HAP-1 (cell line): ENCODE results near the gene CRMP1.

Source experiments
- DNase-seq, 2 experiments: peaks; one replicate each; pipeline ENCODE4 v3.0.0-alpha.2; 2016 to 2020; ENCODE audit warnings: low spot score in 2 of 2
- H3K27me3 ChIP-seq: fragments of 250-450 bp; sonication (Bioruptor Pico); 2 replicates; pipeline ENCODE4 v1.5.1; 2020; ENCODE audit warnings: low read depth, mild to moderate bottlenecking, moderate library complexity
- H3K36me3 ChIP-seq: fragments of 250-450 bp; sonication (Bioruptor Pico); replicated peaks from 2 replicates; pipeline ENCODE4 v1.5.1; 2020; ENCODE audit warnings: mild to moderate bottlenecking
- H3K4me1 ChIP-seq: fragments of 250-450 bp; sonication (Bioruptor Pico); 2 replicates; pipeline ENCODE4 v1.5.1; 2020; ENCODE audit warnings: mild to moderate bottlenecking
- H3K4me3 ChIP-seq: fragments of 250-450 bp; sonication (Bioruptor Pico); 2 replicates; pipeline ENCODE4 v1.5.1; 2020; ENCODE audit warnings: mild to moderate bottlenecking, moderate library complexity
- H3K9me3 ChIP-seq: fragments of 250-450 bp; sonication (Bioruptor Pico); 2 replicates; pipeline ENCODE4 v1.5.1; 2020; ENCODE audit warnings: mild to moderate bottlenecking, moderate library complexity
- in situ Hi-C: fragments of 300-500 bp; cut with MboI; formaldehyde crosslinking; loops from 3 replicates; pipeline ENCODE4 v1.14.3; 2020; ENCODE audit warnings: low sequenced_read_pairs, inconsistent platforms, mixed read lengths

CRMP1 gene

DNA sequence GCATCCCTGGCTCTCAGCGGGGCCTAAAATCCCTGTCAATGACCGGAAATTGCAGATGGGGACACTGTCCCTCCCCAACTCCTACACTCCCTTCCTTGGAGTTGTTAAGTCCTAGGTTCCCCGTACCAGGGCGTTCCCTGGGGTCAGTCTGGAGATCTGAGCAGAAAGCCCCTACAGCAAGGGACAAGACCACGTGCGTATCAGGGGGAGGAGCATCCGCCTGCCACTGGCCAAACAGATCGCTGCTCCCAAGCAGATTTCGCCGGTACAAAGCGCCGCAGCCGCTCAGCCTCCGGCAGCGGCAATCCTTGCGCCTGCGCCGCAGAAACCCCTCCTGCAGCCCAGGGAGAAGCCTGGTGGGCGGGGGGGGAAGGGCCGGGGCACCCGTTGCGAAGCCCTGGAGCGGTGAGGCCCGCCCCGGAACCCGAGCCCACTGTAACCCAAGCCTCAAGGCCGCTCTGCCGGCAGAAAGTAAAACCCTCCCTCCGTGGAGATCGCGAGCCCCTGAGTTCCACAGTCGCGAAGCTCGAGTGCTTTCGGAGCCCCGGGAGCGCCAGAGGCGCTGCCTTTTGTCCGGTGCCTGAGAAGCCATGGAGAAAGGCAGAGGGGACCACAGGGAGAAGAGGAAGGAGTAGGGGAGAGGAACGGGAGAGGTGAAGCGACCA is 2.7 kb downstream of the CRMP1 start:
- no peaks in the 10 kb centered on the region for H3K27me3 ChIP-seq
- peaks cover 39% of the 10 kb centered on the region for H3K4me1 ChIP-seq
- H3K4me3 ChIP-seq = peak overlapping the region; percentile 74
- H3K36me3 ChIP-seq = no peaks in the 10 kb centered on the region; the same call in 1 of the 2 replicates
- no peaks in the 10 kb centered on the region; the same call in 1 of the 2 replicates for H3K9me3 ChIP-seq
- peak; percentile 88 to 95 for DNase-seq
- in situ Hi-C loops = no loop called here

DNA sequence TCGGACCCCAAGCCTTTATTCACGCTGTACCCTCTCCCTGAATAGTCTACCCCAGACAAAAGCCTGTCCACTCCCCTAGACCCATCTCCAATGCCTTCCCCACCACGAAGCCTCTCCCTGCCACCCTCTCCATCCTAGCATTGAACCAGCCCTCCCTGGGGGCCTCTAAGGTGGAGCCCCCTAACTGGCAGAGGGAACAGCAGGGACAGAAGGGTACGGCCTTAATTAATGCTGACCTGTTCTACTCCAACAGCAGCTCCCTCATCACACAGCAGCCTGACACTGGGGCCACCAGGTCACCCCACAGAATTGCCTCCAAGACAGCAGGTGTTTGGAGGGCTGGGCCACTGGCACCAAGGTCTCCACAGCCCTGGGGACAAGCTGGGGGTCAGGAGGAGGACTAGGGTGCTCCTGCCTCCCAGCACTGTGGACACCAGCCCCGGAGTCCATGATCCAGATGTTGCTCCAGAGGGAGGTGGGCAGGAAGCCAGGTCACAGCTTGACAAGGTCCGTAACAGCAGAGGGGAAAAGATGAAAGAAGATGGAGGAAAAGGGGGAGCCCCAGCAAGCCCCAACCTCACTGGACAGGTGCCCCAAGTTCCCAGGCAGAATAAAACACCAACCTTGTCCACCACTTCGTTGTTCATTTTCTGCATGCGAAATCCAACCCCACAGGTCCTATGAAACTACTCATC is 3.7 kb downstream of the CRMP1 start:
- in situ Hi-C loops = no loop called here
- Histone ChIP-seq H3K4me3 (peak overlapping the region; percentile 74), H3K27me3 (no peaks in the 10 kb centered on the region), H3K4me1 (peaks cover 50% of the 10 kb centered on the region), H3K9me3 (no peaks in the 10 kb centered on the region; the same call in 1 of the 2 replicates), H3K36me3 (no peaks in the 10 kb centered on the region; the same call in 1 of the 2 replicates)
- peak in 1 of 2 experiments; percentile 29 for DNase-seq

DNA sequence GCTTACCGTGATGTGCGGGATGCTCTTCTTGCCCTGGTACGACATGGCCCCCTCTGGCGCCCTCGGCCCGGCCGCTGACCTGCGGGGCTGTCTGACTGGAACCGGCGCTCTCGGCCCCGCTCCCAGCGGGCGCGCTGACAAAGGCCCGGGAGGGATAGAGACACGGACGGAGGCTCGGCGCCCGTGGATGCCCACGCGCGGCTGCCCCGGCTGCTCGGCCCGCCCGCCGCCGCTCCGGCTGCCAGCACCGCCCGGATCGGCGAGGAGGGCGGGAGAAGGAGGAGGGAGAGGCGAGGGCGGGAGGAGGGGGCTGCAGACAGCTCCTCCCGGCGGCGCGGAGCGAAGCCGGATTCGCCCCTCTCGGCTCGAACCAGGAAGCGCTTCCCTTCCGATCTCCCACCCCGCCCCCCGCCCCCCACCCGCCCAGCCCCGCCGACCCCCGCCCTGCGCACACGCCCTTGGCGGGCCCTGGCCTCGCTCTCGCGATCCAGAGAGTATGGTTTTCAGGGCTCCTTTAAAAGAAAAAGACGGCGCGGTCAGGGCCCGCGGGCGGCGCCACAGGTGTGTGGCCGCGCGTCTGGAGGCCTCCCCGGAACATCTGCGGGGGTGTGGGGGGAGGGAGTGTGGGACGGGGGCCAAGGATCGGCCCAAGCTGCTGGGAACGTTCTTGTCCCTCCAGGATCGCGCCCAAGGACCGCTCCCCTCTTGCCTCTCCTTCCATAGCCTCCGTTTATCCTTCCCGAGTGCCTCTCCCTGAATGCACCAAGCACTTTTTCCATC is 4.5 kb downstream of the CRMP1 start:
- in situ Hi-C loops = no loop called here
- no peaks in the 10 kb centered on the region; the same call in 1 of the 2 replicates for H3K9me3 ChIP-seq
- H3K4me1 ChIP-seq = peaks cover 51% of the 10 kb centered on the region
- peak; percentile 73 to 87 for DNase-seq
- H3K27me3 ChIP-seq = no peaks in the 10 kb centered on the region
- no peaks in the 10 kb centered on the region; the same call in 1 of the 2 replicates for H3K36me3 ChIP-seq
- H3K4me3 ChIP-seq = peak overlapping the region; percentile 74

DNA sequence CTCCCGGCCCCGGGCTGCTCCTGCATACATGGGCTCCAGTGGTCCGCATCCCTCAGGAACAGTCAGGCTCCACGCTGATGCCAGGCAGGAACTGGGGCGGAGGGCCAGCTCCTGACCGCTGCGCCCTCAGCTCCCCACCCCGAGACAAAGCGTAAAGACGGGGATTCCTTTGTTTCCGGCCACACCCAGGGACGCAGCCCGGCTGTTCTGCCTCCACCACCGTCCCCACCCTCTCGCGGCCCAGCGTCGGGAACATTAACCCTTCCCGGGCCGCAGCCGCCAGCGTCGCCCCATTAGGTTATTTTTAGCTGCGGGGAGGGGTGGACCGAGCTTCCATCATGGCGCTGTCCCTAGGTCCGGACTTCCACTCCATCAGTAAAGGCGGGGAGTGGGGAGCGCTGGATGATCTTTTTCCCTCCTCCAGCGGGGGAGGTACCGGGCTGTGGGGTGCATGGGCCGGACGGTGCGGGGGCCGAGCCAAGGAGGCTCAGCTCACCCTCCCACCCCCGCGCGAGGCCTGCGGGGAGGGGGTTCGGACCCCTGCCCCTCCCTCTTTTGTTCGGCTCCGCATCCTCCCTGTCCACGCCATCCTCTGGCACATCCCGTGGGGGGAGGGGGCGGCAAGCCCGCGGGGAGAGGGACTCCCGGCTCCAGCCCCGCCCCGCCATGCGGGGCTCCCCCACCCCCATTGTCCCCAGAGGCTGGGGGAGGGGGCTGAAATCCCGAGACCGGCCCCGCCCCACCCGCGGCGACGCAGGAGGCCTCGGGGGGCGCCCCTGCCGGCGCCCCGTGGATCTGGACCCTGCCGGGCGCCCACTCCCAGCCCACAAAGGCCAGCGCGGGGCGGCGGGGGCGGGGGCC is 5.3 kb downstream of the CRMP1 start:
- no peaks in the 10 kb centered on the region for H3K9me3 ChIP-seq
- in situ Hi-C loops = no loop called here
- H3K4me3 ChIP-seq = peak overlapping the region; percentile 74
- no peaks in the 10 kb centered on the region for H3K27me3 ChIP-seq
- DNase-seq = peak; percentile 62 to 84
- H3K36me3 ChIP-seq = no peaks in the 10 kb centered on the region; the same call in 1 of the 2 replicates
- H3K4me1 ChIP-seq = peaks cover 48% of the 10 kb centered on the region

DNA sequence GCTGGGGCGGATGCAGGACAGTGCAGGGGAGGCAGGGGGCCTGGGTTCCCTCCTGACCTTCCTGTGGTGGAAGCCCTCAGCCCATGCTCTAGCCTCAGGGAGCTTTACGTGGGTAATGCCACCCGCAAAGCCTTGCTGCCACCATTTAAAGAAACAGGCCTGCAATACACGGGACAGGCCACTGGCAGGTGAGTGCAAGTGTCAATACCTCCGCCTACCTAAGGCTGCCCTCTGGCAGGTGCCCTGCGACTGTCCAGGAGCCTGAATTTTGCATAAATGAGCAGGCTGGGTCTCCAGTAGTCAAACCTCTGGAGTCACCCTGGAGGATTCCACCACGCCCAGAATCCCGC is 5.9 kb downstream of the CRMP1 start:
- no peaks in the 10 kb centered on the region for H3K9me3 ChIP-seq
- no peaks in the 10 kb centered on the region; the same call in 1 of the 2 replicates for H3K36me3 ChIP-seq
- DNase-seq = no peak
- no peaks in the 10 kb centered on the region for H3K27me3 ChIP-seq
- H3K4me1 ChIP-seq = peaks cover 48% of the 10 kb centered on the region
- peak overlapping the region; percentile 74 for H3K4me3 ChIP-seq
- in situ Hi-C loops = no loop called here

DNA sequence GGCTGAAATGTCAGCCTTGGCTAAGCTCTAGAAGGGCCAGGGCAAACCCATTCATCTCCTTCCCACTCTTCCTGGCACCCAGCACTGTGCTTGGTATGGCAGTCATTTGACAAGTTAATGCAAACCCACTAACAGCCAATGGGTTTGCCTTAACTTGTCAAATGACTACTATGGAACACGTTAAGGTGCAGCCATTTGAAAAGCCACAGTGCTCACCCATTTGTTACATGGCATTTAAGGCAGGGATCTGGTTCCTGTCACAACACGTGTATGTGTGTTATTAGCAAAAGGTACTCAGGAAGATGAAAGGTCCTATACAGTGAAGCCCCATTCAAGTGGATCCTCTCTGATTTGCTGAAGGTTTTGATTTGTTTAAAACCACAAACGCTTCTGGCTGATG is 7.2 kb downstream of the CRMP1 start:
- H3K4me3 ChIP-seq = no peak overlapping the region
- no peaks in the 10 kb centered on the region for H3K9me3 ChIP-seq
- in situ Hi-C loops = no loop called here
- no peaks in the 10 kb centered on the region for H3K27me3 ChIP-seq
- no peak for DNase-seq
- peaks cover 43% of the 10 kb centered on the region for H3K4me1 ChIP-seq
- H3K36me3 ChIP-seq = no peaks in the 10 kb centered on the region; the same call in 1 of the 2 replicates

DNA sequence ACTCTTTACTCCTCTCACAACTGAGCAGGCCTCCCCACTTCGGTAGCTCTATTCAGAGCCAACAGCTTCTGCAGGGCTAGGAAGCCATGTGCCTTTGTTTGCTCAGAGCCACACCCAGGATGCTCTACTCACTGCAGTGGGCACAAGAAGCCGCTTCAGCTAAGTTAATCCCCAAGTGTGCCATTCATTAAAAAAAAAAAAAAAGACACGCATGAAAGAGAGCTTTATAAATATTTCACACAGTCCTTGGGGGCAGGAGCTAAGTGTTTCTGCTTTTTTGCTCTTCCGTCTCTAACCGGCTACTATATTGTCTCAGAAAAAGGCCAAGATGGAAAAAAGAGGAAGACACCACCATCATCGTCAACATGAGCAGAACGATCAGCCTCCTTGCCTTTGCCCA is 8.1 kb downstream of the CRMP1 start:
- Histone ChIP-seq H3K9me3 (no peaks in the 10 kb centered on the region), H3K27me3 (no peaks in the 10 kb centered on the region), H3K4me1 (peaks cover 39% of the 10 kb centered on the region), H3K4me3 (no peak overlapping the region), H3K36me3 (no peaks in the 10 kb centered on the region; the same call in 1 of the 2 replicates)
- peak; percentile 15 to 40 for DNase-seq
- in situ Hi-C loops = no loop called here

DNA sequence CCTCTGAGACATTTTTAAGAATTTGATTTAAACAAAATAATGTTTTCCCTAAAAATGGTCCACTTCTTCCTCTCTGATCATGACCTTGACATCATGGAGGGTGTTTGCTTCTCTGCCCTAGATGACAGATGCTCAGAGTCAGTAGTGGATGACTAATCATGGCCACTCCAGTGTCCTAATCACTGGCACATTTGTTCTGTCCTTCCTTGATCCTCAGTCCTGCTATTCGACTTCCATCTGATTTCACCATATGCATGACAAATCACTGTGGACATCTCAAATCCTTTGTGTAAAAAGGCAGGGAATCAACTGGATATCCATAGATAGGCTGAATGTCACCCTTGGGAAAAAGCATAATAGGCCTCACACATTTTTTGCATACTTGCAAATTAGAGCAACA is 9.0 kb downstream of the CRMP1 start:
- in situ Hi-C loops = no loop called here
- DNase-seq = no peak
- peaks cover 30% of the 10 kb centered on the region for H3K4me1 ChIP-seq
- no peaks in the 10 kb centered on the region for H3K9me3 ChIP-seq
- no peaks in the 10 kb centered on the region; the same call in 1 of the 2 replicates for H3K36me3 ChIP-seq
- no peaks in the 10 kb centered on the region for H3K27me3 ChIP-seq
- no peak overlapping the region for H3K4me3 ChIP-seq

DNA sequence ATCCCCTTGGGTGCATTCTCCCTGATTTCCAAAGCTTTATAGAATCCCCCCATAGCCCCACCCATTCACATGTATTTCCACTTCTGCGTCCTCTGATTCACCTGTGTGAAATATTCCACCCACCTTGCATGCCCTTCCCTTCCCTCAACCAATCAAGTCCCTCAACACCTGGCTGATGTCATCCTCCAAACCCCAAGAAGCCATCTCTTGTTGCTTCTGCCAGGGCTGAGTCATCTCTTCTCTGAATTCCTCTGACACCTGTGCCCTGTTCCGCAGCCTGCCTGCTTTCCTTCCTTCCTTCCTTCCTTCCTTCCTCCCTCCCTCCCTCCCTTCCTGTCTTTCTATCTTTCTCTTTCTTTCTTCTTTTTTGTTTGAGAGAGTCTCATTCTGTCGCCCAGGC is 9.9 kb downstream of the CRMP1 start:
- in situ Hi-C loops = no loop called here
- H3K9me3 ChIP-seq = no peaks in the 10 kb centered on the region
- H3K36me3 ChIP-seq = no peaks in the 10 kb centered on the region; the same call in 1 of the 2 replicates
- H3K27me3 ChIP-seq = no peaks in the 10 kb centered on the region
- H3K4me1 ChIP-seq = peaks cover 28% of the 10 kb centered on the region
- no peak overlapping the region for H3K4me3 ChIP-seq
- no peak for DNase-seq

DNA sequence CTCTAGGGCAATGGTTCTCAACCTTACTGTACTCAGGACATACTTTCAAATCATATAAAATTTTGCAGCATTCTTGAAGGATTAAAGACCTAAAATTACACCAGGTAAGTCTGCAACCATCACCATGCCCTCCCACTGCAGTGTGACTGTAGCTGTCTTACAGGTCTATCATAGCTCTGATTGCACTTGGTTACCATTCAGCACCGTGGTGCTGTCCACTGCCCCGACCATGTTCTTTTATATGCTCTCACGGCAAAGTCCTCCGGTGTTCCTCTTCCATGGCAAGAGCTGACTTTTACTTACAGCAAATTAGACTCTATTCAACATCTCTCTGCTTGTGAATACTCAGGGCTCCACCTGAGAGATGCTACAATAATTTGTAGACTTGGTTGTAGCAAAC is 11.5 kb downstream of the CRMP1 start:
- Histone ChIP-seq H3K9me3 (no peaks in the 10 kb centered on the region), H3K36me3 (no peaks in the 10 kb centered on the region), H3K4me1 (peaks cover 23% of the 10 kb centered on the region), H3K27me3 (no peaks in the 10 kb centered on the region), H3K4me3 (no peak overlapping the region)
- DNase-seq = no peak
- in situ Hi-C loops = no loop called here

DNA sequence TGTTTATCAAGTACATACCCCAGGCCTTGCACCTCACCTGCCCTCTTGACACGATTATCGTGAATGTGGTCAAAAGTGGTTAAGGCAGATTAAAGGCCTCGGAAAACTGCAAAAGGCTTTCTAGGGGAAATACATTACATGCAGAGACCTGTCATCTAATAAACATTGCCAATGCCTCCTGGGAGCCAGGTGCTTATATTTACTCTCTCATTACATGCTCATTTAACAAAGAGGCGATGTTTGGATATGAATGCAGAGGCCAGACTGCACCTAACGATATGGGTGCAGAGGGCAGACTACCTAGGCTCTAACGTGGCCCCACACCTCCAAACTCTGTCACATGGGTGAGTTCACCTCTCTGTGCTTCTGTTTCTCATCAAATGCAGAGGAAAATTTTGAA is 14.5 kb downstream of the CRMP1 start:
- DNase-seq = no peak
- in situ Hi-C loops = no loop called here
- Histone ChIP-seq H3K9me3 (no peaks in the 10 kb centered on the region), H3K4me1 (no peaks in the 10 kb centered on the region), H3K27me3 (no peaks in the 10 kb centered on the region), H3K36me3 (no peaks in the 10 kb centered on the region), H3K4me3 (no peak overlapping the region)

DNA sequence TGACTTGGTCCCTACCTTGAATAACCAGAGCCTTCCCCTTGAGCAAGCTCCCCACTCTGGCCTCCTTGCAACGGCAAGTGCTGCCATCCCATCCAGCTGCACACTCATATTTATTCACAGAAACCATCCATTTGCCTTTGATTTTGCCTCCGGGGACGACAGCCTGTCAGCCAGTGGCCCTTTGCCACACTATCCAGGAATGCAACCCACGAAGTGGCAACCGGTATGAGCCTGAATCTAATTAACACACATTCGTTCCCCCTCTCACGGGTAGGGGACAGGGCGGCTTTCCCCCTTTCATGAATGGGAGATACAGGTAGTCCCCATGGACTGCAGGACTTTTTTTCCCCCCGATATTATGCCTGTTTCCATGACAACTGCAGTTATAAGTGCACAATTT is 15.5 kb downstream of the CRMP1 start:
- Histone ChIP-seq H3K36me3 (0 out of 2 replicates have a peak, but pooled peaks cover 4% of the 10 kb centered on the region), H3K27me3 (no peaks in the 10 kb centered on the region), H3K9me3 (no peaks in the 10 kb centered on the region), H3K4me3 (no peak overlapping the region), H3K4me1 (no peaks in the 10 kb centered on the region)
- no peak for DNase-seq
- in situ Hi-C loops = no loop called here

DNA sequence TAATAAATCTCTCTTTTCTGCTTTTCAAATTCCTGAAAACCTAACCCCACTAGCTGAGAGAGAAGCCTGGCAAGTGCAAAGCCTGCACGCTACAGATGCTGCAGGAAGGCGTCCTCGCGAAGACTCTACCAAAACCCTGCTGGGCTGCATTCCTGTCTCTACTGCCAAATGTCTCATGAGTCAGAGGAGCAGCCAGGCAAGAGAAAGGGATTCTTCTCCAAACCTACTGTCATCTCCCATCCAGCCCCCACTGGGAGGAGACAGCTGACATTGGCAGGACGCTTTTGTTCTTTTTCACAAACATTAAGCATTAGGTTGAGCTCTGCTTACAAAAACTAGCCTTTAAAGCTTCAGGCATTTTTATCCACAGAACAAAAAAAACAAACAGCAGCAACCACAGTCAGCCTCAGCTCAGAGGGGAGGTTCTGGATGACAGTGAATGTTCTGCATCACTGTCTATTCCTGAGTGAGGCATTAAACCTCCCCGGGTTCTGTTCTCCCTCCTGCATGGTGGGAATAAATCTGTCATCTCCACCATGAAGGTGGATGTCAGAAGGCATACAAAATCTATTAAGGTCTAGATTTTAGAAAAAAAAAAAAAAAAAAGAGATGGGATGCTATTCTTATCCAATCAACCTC is 18.0 kb downstream of the CRMP1 start:
- in situ Hi-C loops = no loop called here
- H3K36me3 ChIP-seq = peaks cover 8% of the 10 kb centered on the region; the same call in 1 of the 2 replicates
- no peak overlapping the region for H3K4me3 ChIP-seq
- H3K4me1 ChIP-seq = no peaks in the 10 kb centered on the region
- no peaks in the 10 kb centered on the region for H3K27me3 ChIP-seq
- no peak for DNase-seq
- H3K9me3 ChIP-seq = no peaks in the 10 kb centered on the region
